ENCODE data around the gene TTC33.

Gene TTC33

GRCh38 chr5:40501711-40502444, 253.9 kb downstream of the TTC33 start:
- DNase-seq, result no peak

GRCh38 chr5:40499518-40500273, 256.1 kb downstream of the TTC33 start:
- no peak for DNase-seq

GRCh38 chr5:40499007-40499406, 256.8 kb downstream of the TTC33 start:
- no peak for DNase-seq

GRCh38 chr5:40497573-40497972, 258.2 kb downstream of the TTC33 start:
- no peak for DNase-seq

- DNase-seq, result no peak
Observed at GRCh38 chr5:40495237-40495635, 260.5 kb downstream of the TTC33 start.

GRCh38 chr5:40494631-40495236, 261.0 kb downstream of the TTC33 start:
- no peak for DNase-seq

GRCh38 chr5:40492056-40492455, 263.7 kb downstream of the TTC33 start:
- DNase-seq, result no peak

- DNase-seq, result no peak
Observed at GRCh38 chr5:40491644-40492043, 264.1 kb downstream of the TTC33 start.

GRCh38 chr5:40490464-40491111, 265.2 kb downstream of the TTC33 start:
- DNase-seq, result no peak

- no peak for DNase-seq
Observed at GRCh38 chr5:40489421-40489820, 266.3 kb downstream of the TTC33 start.

- no peak for DNase-seq
Observed at GRCh38 chr5:40486437-40487275, 269.1 kb downstream of the TTC33 start.

- no peak for DNase-seq
Observed at GRCh38 chr5:40485021-40485998, 270.5 kb downstream of the TTC33 start.

GRCh38 chr5:40484495-40484894, 271.3 kb downstream of the TTC33 start:
- no peak for DNase-seq

- DNase-seq, result no peak
Observed at GRCh38 chr5:40483316-40483715, 272.4 kb downstream of the TTC33 start.

GRCh38 chr5:40481241-40481640, 274.5 kb downstream of the TTC33 start:
- DNase-seq, result no peak

- no peak for DNase-seq
Observed at GRCh38 chr5:40480392-40480791, 275.4 kb downstream of the TTC33 start.

GRCh38 chr5:40479939-40480338, 275.8 kb downstream of the TTC33 start:
- DNase-seq, result no peak

GRCh38 chr5:40478766-40479165, 277.0 kb downstream of the TTC33 start:
- DNase-seq, result no peak

- peak; percentile 22 for DNase-seq
Observed at GRCh38 chr5:40477856-40478546, 277.8 kb downstream of the TTC33 start.

GRCh38 chr5:40475561-40475960, 280.2 kb downstream of the TTC33 start:
- DNase-seq, result no peak

- DNase-seq, result no peak
Observed at GRCh38 chr5:40474250-40474649, 281.5 kb downstream of the TTC33 start.

Measured in right hindlimb (tissue), 1 donor.